HG03432 (cell line): ENCODE results near the gene LEFTY1.
"Not testable (repeated sequence)": the region's sequence is repeated elsewhere in the genome, so short reads cannot be mapped to it uniquely, and the experiment has no call there.

Experiments used
- ATAC-seq: cut with Tn5 transposase; IDR thresholded peaks from one replicate; pipeline ENCODE4 v1.9.1; 2021; ENCODE audit warnings: mild to moderate bottlenecking, moderate library complexity; ENCODE audit not compliant: unreplicated experiment

The LEFTY1 gene

GRCh38 chr1:225889743-225890142 is 797 bp upstream of the LEFTY1 start:
- ATAC-seq = no peak

DNA sequence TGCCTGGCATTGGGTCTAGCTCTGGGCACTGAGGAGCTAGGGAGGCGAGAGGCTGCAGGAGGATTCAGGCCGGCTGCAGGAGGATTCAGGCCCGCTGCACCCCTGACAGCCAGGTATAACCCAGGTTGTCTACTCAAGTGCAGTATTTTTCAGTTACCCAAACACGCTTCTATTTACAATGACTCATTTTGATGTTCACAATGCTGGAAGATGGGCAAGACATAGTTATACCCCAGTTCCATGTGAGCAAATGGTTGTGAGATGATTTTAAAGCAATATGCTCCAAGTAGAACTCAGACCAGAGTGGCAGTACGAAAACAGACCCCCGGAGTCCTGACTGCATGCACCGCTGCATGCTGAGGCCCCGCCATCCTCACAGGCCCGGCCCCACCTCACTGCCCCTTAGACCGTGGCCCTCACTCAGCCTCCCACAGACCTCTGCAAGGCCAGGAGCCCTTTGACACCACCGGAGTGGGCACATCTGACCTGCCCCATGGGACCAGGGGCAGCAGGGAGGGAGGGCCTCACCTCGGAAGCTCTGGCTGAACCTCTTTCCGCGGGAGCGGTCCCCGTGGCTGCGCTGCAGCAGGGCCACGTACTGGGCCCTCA is 553 bp downstream of the LEFTY1 start:
- no peak for ATAC-seq

DNA sequence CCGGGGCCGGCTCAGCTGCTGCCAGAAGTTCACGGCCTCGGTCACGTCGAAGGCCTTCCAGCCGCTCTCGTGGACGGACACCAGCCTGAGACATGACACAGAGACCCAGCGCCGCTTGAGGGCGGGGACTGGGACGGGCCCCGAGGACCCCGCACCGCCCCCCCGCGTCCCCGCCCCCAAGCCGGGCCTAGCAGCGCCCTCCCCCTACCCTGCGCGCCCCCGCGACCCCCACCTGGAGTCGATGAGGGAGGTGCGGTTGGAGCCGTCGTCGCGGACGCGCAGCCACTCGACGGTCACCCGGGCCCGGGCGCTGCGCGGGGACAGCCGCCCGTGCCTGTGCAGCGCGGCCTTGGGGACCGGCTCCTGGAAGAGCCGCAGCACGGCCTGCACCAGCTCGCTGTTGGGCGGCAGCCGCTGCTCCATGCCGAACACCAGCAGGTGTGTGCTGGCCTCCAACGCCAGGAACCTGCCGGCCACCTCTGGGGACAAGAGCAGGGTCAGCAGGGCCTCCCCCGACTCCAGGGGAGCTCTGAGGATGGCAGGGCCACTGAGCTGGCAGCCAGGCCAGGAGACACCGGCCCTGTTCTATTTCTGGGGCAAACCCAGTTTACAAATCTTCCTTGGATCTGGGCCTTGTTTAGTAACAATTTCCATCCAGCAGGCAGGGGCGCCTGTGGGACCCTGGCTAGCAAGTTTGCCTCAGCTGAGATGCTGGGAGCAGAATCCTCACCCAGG is 1.2 kb downstream of the LEFTY1 start:
- not testable (repeated sequence) for ATAC-seq

- no peak for ATAC-seq
Observed at GRCh38 chr1:225887030-225887314, 2.0 kb downstream of the LEFTY1 start.

DNA sequence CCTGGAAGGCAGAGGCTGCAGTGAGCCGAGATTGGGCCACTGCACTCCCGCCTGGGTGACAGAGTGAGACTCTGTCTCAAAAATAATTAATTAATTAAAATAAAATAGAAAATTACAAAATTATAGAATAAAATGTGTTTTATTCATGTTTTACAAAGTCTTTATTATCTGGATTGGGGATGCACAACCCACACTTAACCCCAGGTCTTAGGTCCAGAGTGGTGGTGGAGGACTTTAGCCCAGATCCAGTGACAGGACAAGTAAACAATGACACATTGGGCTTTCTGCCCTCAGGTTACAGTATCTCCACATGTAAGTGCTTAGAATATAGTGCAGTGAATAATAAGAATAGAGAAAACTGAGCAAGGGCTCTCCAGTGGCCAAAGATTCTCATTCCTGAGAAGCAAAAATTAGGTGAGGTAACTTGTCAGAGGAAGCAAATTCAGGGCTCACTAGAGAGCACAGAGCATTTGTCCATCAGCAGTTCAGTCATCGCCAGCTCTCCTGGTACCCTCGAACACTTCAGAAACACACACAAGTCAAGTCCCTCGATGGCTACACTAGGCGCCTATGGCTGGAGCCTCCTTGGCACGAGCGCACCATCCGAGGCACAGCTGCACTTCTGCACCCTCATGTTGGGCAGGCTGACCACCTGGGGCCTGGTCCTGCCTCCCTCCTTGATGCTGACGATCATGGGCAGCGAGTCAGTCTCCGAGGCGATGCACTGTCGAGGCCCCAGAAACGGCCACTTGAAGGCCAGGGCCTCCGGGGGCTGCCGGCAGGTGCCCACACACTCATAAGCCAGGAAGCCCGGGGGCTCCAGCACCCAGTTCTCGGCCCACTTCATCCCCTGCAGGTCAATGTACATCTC is 2.6 kb downstream of the LEFTY1 start:
- no peak for ATAC-seq

- no peak for ATAC-seq
Observed at GRCh38 chr1:225885336-225885735, 3.6 kb downstream of the LEFTY1 start.

DNA sequence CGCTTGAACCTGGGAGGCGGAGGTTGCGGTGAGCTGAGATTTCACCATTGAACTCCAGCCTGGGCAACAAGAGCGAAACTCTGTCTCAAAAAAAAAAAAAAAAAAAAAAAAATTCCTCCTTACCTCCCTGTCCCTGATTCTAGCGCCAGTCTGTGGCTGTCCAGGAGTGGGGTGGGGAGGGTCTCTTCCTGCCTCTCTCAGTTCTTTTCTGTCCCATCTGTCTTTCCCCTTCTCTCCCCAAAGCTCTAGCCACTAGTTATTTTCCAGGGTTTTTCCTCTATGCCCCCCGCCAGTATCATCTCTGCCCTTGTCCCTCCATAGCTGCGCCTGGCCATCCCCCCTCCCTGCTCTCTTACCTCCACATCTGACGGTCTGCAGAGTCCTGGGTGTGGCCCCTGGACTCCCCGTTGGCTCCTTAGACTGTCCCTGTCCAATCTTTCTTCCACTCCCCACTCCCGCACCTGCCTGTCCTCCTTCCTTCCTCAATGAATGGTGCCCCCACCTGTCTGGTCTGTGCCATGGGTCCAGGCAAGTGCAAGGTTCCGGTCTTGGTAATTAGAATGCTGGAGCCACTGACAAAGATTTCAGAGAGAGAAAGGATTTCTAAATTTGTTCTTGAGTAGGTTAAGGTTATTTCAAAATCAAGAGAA is 5.2 kb downstream of the LEFTY1 start:
- ATAC-seq = no peak

DNA sequence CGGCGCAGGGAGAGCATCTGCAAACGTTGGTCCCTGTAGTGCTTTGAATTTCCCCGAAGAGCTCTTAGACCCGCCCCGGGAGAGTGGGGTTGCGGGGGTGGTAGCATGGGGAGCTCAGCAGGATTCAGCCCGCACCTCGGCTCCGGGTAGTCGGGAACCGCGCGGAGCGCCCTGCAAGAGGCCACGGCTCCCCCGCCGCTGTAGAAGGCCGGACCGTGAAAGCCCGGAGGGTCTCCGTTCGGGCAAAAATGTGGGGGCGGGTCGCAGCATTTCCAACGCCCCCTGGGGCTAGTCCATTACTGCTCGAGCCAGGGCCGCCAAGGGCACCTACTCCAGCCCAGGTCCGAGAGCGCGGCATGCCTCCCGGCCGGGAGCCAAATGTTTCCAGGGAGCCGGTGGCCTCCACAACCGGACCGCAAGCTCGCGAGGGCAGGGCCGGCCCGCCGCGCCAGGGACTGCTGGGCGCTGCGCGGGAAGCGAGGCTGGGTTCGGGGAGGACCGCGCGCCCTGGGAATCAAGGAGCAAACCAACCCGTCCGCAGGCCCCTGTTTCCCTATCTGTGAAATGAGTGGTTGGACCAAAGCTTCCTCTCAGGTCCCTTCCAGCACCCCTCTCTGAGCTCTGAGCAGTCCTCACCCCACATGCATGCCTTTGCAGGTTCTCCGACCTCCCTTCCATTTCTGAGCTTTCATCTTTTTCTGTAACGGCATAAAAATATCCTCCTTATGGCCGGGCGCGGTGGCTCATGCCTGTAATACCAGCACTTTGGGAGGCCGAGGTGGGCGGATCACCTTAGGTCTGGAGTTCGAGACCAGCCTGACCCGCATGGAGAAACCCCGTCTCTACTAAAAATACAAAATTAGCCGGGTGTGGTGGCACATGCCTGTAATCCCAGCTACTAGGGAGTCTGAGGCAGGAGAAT is 6.0 kb downstream of the LEFTY1 start:
- peak; percentile 38 for ATAC-seq

GRCh38 chr1:225881959-225882693 is 6.8 kb downstream of the LEFTY1 start, which contains the start of gene TMEM63A:
Gene TMEM63A, minus strand, starts transcription at chr1:225882380. Its CDS starts 4,800 bp downstream, at chr1:225877580.
- ATAC-seq = peak; percentile 75

GRCh38 chr1:225881081-225881958 is 7.6 kb downstream of the LEFTY1 start:
- peak; percentile 35 for ATAC-seq

GRCh38 chr1:225880636-225881035 is 8.3 kb downstream of the LEFTY1 start:
- ATAC-seq = no peak

DNA sequence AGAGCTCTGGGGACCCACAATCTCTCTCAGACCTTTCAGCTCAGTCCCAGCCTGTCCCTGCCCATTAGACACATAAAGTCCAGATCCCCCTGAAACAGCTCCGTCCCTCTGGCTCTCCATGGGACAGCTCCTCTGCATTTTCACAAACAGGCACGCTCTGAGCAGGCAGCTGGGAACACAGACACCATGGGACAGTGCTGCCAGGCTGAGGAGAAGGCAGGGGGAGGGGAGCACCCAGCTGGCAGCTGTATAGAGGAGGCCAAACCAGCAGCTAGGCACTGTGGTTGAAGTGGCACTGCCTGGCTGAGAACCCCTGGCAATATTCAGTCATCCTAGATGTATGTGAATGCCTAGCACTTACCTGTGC is 8.7 kb downstream of the LEFTY1 start:
- no peak for ATAC-seq

DNA sequence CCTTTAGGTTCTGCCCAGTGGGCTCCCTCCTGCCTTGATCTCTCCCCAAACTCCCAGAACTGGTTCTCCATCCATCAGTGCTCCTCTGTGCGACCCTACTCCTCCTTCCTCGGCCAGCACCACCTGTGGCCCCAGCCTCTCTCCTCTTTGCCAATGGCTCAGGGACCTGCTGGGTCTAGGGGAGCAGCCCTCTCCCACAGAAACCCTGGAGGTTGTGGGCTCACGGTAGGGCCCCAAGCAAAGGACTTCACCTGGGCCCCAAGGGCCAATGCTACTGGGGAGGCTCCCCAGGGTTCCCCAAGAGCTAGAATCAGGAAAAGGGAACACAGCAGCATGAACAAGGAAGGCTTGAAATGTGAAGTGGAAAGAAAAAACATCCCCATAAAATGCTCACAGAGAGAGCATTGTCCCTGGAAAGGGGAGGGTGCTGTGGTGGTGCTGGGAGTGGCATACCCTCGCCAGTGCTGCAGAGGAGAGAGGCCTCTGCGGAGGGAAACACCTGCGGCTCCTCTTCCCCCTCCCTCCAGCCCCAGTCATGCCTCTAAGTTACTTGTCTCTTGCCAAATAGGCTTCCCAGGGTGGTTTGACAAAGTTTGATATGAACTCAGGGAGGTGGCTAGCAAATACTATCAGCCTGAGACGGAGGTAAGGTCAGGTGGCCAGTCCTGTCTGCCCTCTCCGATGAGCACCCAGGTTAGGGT is 9.3 kb downstream of the LEFTY1 start:
- ATAC-seq = peak; percentile 21

- ATAC-seq = no peak
Observed at GRCh38 chr1:225878282-225878681, 10.7 kb downstream of the LEFTY1 start.

DNA sequence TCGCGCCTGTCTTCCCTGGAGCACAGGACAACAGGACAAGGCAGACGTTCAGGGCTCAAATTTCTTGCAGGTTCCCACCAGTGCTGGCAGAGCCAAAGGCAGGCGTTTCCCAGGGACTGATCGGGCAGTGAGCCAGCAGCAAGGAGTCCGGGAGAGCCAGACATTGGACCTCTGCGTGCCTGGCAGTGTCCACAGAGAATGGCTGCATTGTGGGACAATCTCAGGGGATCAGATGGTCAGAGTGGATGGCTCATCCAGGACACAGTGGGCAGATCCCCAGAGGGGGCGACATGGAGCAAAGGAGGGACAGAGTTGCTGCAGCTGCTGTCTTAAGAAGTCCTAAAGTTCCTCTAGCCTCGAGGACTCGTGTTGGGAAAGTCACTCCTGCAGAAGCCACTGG is 11.4 kb downstream of the LEFTY1 start:
- ATAC-seq = no peak

GRCh38 chr1:225876900-225877510 is 11.9 kb downstream of the LEFTY1 start:
- no peak for ATAC-seq

DNA sequence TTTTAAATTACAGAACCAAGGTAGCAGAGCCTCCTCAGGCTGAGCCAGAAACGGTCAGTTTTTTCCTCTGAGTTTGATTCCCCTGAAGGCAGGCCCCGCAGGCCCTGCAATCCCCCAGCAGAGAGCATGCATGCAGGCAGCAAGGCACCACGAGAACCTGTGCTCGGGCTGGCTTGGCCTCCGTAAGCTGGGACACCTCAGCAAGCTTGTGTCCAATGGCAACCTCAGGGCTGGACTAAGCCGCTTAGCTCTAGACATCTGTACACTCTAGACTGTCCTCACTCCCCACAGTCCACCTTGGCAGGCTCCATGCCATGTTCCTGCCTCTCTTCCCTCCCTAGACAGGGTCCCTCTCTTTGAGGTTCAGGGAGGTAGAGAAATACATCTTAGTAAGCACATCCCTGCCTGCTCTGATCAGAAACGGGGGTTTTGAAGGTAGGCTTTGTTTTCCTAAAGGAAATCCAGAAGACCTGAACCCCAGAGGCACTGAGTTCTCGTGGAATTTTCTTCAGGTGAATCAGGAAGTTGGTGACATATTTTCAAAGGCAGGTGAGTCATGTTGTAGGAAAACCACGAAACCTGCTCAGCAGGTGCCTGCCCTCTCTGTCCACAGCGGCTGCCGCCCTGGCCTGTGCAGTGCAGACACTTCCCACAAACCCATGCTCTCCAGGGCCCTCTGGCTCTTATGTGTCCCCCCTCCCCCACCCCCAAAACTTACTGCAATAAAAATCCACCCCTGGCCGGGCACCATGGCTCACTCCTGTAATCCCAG is 13.7 kb downstream of the LEFTY1 start:
- ATAC-seq = no peak
